B cell (primary cell): ENCODE results near the gene FMO2. TPM values are rescaled to one million over a fixed set of nuclear protein-coding genes. Genes with fewer than 3 reads are reported as not detected.

Experiments used
- ATAC-seq: fragments of 200-7000 bp; cut with Tn5 transposase; one replicate; pipeline ENCODE4 v1.10.0; 2021; ENCODE audit warnings: low read depth, mild to moderate bottlenecking, moderate number of reproducible peaks, moderate library complexity
- CTCF ChIA-PET: fragments of 350-600 bp; sonication (Branson Sonifier 250); formaldehyde crosslinking; loops from one replicate; lab custom pipeline; 2021; ENCODE audit warnings: antibody characterized with exemption, inconsistent platforms; lab: Charles Lee
- POLR2A ChIA-PET: fragments of 350-600 bp; sonication (Branson Sonifier 250); formaldehyde crosslinking; loops from one replicate; lab custom pipeline; 2021; ENCODE audit warnings: antibody characterized with exemption; lab: Charles Lee
- DNase-seq: peaks from one replicate; pipeline ENCODE4 v3.0.0; 2013
- H2AFZ ChIP-seq: 2 replicates; pipeline ENCODE4 v1.6.1; 2012; ENCODE audit warnings: mild to moderate bottlenecking, low read depth, low read length; ENCODE audit not compliant: insufficient read depth, poor library complexity, severe bottlenecking
- H3K27ac ChIP-seq, 2 donors: 1 replicate in 1 of 2; 2 replicates in 1 of 2; pipeline ENCODE4 v1.5.1; 2012 to 2013; ENCODE audit warnings: low read length in 2 of 2, mild to moderate bottlenecking in 2 of 2, moderate library complexity in 1 of 2
- H3K27me3 ChIP-seq, 4 experiments: fragments of 200-600 bp in 1 of 4; sonication (generic) in 1 of 4; replicated peaks in 1 of 4; 1 replicate in 2 of 4; 2 replicates in 2 of 4; pipeline versions ENCODE4 v1.6.1 to v1.7.0; 2013 to 2016; ENCODE audit warnings: low read length in 3 of 4, mild to moderate bottlenecking in 2 of 4, mixed read lengths in 1 of 4, moderate library complexity in 1 of 4; ENCODE audit not compliant: insufficient read depth in 4 of 4, control insufficient read depth in 3 of 4; ENCODE audit errors: control extremely low read depth in 1 of 4
- H3K36me3 ChIP-seq, 2 experiments: replicated peaks in 1 of 2; 1 replicate in 1 of 2; 2 replicates in 1 of 2; pipeline versions ENCODE4 v1.6.1 to v1.7.1; 2013; ENCODE audit warnings: low read length in 1 of 2; ENCODE audit not compliant: insufficient read depth in 2 of 2, control insufficient read depth in 1 of 2; ENCODE audit errors: control extremely low read depth in 1 of 2, extremely low read depth in 1 of 2
- H3K4me1 ChIP-seq, 2 donors: fragments of 200-600 bp in 1 of 2; sonication (generic) in 1 of 2; 1 replicate in 1 of 2; 2 replicates in 1 of 2; pipeline versions ENCODE4 v1.5.1 to v1.6.1; 2013 to 2017; ENCODE audit warnings: low read length in 2 of 2; ENCODE audit not compliant: control insufficient read depth in 2 of 2, insufficient read depth in 2 of 2
- H3K4me2 ChIP-seq: replicated peaks from 2 replicates; pipeline ENCODE3; 2012; ENCODE audit warnings: mild to moderate bottlenecking, low read depth, low read length; ENCODE audit not compliant: poor library complexity, severe bottlenecking
- H3K4me3 ChIP-seq, 5 experiments: fragments of 200-600 bp in 1 of 5; sonication (generic) in 1 of 5; 1 replicate in 3 of 5; 2 replicates in 2 of 5; pipeline versions ENCODE4 v1.5.1 to v1.7.0; 2011 to 2016; ENCODE audit warnings: low read length in 4 of 5, mild to moderate bottlenecking in 4 of 5, low read depth in 2 of 5, control low read depth in 1 of 5, moderate library complexity in 1 of 5; ENCODE audit not compliant: insufficient read depth in 1 of 5; ENCODE audit errors: control extremely low read depth in 1 of 5, extremely low read depth in 1 of 5
- H3K79me2 ChIP-seq: fragments of 200-600 bp; sonication (generic); one replicate; pipeline ENCODE4 v1.6.0; 2016; ENCODE audit warnings: low read length; ENCODE audit not compliant: control insufficient read depth, insufficient read depth
- H3K9ac ChIP-seq: fragments of 200-600 bp; sonication (generic); 2 replicates; pipeline ENCODE4 v1.6.1; 2017; ENCODE audit warnings: mild to moderate bottlenecking, low read length, moderate library complexity
- H3K9me3 ChIP-seq, 3 donors: one replicate each; pipeline versions ENCODE4 v1.6.1 to v1.7.1; 2013; ENCODE audit warnings: low read length in 2 of 3; ENCODE audit not compliant: control insufficient read depth in 2 of 3, insufficient read depth in 1 of 3; ENCODE audit errors: control extremely low read depth in 1 of 3
- H4K20me1 ChIP-seq: 2 replicates; pipeline ENCODE4 v1.6.0; 2012; ENCODE audit warnings: mild to moderate bottlenecking, low read length; ENCODE audit not compliant: insufficient read depth, control insufficient read depth, poor library complexity, severe bottlenecking
- H3K27ac Mint-ChIP-seq: one replicate; pipeline ENCODE4 v1.8.0; 2021; ENCODE audit warnings: mixed read lengths
- H3K27me3 Mint-ChIP-seq: one replicate; pipeline ENCODE4 v1.8.0; 2021; ENCODE audit warnings: mixed read lengths
- H3K4me1 Mint-ChIP-seq: one replicate; pipeline ENCODE4 v1.8.0; 2021; ENCODE audit warnings: mixed read lengths
- H3K4me3 Mint-ChIP-seq: one replicate; pipeline ENCODE4 v1.8.0; 2021; ENCODE audit warnings: mixed read lengths
- H3K9me3 Mint-ChIP-seq: one replicate; pipeline ENCODE4 v1.8.0; 2022; ENCODE audit warnings: mixed read lengths; ENCODE audit not compliant: insufficient read depth
- EZH2 ChIP-seq: IDR thresholded peaks from 2 replicates; pipeline ENCODE4 v1.6.1; 2012; ENCODE audit warnings: borderline replicate concordance, low read depth, mild to moderate bottlenecking, moderate library complexity, low read length; ENCODE audit not compliant: insufficient read depth, poor library complexity, severe bottlenecking
- WGBS: methylation state at CpG from one replicate; pipeline ENCODE4 v1.1.5; 2013; ENCODE audit warnings: missing lambda C conversion rate; ENCODE audit not compliant: insufficient coverage; 5-methylcytosine and 5-hydroxymethylcytosine counted together
- intact Hi-C: fragments of 100-400 bp; cut with micrococcal nuclease; formaldehyde crosslinking; loops from one replicate; pipeline ENCODE4 v1.10.0; 2022
- polyA plus RNA-seq: library from polyadenylated mRNA; depleted of rRNA; stranded (reverse); fragments of >200 nt; gene quantifications from 2 replicates; pipeline ENCODE4 v1.2.3, GENCODE V29; 2012
- total RNA-seq, 2 donors: library from RNA; stranded (reverse); fragments of 120-200 nt in 1 of 2; gene quantifications; 1 replicate in 1 of 2; 2 replicates in 1 of 2; pipeline versions ENCODE4 v1.2.3 to v1.2.4, GENCODE V29; 2013 to 2022
- TF ChIP-seq, protein P1 (sequence below): fragments of 200-600 bp; IDR thresholded peaks from one replicate; pipeline ENCODE4 v1.8.0; 2022; ENCODE audit warnings: antibody characterized with exemption, mild to moderate bottlenecking

Gene FMO2
- total and polyA plus RNA-seq, 2 donors (not counting 1 experiment from before 2014, with no cell fraction given): not detected

- ATAC-seq: no peak
- DNase-seq: no peak
- peaks cover 0 to 5% (median 0%) of the 10 kb centered on the region in 4 experiments for H3K27me3 ChIP-seq
- H2AFZ ChIP-seq: no peak overlapping the region
- CTCF ChIA-PET: no interaction called here
- no peaks in the 10 kb centered on the region for H3K4me1 ChIP-seq
- H3K4me3 ChIP-seq: no peak overlapping the region
- intact Hi-C loops: no loop called here
- H3K9me3 ChIP-seq: no peaks in the 10 kb centered on the region
- H3K36me3 ChIP-seq: no peaks in the 10 kb centered on the region
- 100% methylated on average over 1 of the region's 2 CpGs for WGBS
- no peaks in the 10 kb centered on the region for H4K20me1 ChIP-seq
- H3K27ac ChIP-seq: no peak overlapping the region
- Mint-ChIP-seq H3K4me3 (no peak overlapping the region), H3K27me3 (peaks cover 9% of the 10 kb centered on the region), H3K27ac (no peak overlapping the region), H3K9me3 (no peaks in the 10 kb centered on the region), H3K4me1 (no peaks in the 10 kb centered on the region)
- TF ChIP-seq, protein P1, sequence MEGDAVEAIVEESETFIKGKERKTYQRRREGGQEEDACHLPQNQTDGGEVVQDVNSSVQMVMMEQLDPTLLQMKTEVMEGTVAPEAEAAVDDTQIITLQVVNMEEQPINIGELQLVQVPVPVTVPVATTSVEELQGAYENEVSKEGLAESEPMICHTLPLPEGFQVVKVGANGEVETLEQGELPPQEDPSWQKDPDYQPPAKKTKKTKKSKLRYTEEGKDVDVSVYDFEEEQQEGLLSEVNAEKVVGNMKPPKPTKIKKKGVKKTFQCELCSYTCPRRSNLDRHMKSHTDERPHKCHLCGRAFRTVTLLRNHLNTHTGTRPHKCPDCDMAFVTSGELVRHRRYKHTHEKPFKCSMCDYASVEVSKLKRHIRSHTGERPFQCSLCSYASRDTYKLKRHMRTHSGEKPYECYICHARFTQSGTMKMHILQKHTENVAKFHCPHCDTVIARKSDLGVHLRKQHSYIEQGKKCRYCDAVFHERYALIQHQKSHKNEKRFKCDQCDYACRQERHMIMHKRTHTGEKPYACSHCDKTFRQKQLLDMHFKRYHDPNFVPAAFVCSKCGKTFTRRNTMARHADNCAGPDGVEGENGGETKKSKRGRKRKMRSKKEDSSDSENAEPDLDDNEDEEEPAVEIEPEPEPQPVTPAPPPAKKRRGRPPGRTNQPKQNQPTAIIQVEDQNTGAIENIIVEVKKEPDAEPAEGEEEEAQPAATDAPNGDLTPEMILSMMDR: no peak
- no peak for TF ChIP-seq EZH2
- H3K79me2 ChIP-seq: no peaks in the 10 kb centered on the region
- POLR2A ChIA-PET: no interaction called here
- no peak overlapping the region for H3K4me2 ChIP-seq
- no peak overlapping the region for H3K9ac ChIP-seq
Measured at GRCh38 chr1:171138980-171139379, 46.1 kb upstream of the FMO2 start.

DNA sequence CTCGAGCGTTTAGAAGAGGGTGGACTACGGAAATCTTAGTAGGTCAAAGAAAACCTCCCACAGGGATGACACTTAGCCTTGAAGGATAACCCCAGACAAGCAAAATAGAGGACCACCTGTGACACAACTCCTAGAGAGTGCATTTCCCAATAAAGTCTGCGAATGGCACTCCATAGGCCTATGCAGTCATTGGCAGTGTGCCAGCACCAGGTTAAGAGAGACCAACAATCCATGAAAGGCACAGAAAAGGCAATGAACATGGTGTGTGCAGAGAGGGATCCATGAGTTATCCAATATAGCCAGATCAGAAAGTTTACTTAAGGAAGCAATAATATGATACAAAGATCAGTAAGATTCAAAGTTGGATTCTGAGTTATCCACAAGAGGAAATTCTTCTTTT is 45.2 kb upstream of the FMO2 start:
- no peaks in the 10 kb centered on the region for H3K9me3 ChIP-seq
- CTCF ChIA-PET: no interaction called here
- intact Hi-C loops: no loop called here

More for the DNA sequence above, 45.2 kb upstream of the FMO2 start:
- H3K4me3 ChIP-seq: no peak overlapping the region
- no peaks in the 10 kb centered on the region for H3K36me3 ChIP-seq
- no peaks in the 10 kb centered on the region for H3K4me1 ChIP-seq
- POLR2A ChIA-PET: no interaction called here
- peaks cover 0 to 5% (median 0%) of the 10 kb centered on the region in 4 experiments for H3K27me3 ChIP-seq
- TF ChIP-seq, protein P1: no peak
- no peak for TF ChIP-seq EZH2
- H3K9ac ChIP-seq: no peak overlapping the region
- ATAC-seq: no peak
- H3K4me3 Mint-ChIP-seq: no peak overlapping the region
- no peak overlapping the region for H3K4me2 ChIP-seq
- peaks cover 9% of the 10 kb centered on the region for H3K27me3 Mint-ChIP-seq
- H3K27ac ChIP-seq: no peak overlapping the region
- no CpG with 5 or more reads among the region's 4 CpGs for WGBS
- no peaks in the 10 kb centered on the region for H3K4me1 Mint-ChIP-seq
- H4K20me1 ChIP-seq: no peaks in the 10 kb centered on the region
- H2AFZ ChIP-seq: no peak overlapping the region
- no peaks in the 10 kb centered on the region for H3K9me3 Mint-ChIP-seq
- H3K27ac Mint-ChIP-seq: no peak overlapping the region
- H3K79me2 ChIP-seq: no peaks in the 10 kb centered on the region
- no peak for DNase-seq
